Measurements from ENCODE around the gene ADAMTS17.

DNA sequence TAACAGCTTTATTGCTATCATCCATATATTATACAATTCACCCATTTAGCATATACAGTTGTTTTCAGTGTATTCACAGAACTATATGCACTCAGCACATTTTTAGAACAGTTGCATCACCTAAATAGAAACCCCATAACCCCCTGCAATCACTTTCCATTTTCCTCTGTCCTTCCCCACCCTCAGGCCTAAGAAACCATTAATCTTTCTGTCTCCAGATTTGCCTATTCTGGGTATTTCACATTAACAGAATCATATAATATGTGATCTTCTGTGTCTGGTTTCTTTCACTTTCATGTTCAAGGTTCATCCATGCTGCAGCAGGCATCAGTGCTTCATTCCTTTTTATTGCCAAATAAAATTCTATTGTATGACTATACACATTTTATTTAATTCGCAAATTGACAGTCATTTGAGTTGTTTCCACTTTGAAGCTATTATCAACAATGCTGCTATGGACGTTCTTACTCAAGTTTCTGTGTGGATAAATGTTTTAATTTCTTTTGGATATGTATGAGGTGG is 39.8 kb downstream of the ADAMTS17 start:
- TF ChIP-seq, protein P1, sequence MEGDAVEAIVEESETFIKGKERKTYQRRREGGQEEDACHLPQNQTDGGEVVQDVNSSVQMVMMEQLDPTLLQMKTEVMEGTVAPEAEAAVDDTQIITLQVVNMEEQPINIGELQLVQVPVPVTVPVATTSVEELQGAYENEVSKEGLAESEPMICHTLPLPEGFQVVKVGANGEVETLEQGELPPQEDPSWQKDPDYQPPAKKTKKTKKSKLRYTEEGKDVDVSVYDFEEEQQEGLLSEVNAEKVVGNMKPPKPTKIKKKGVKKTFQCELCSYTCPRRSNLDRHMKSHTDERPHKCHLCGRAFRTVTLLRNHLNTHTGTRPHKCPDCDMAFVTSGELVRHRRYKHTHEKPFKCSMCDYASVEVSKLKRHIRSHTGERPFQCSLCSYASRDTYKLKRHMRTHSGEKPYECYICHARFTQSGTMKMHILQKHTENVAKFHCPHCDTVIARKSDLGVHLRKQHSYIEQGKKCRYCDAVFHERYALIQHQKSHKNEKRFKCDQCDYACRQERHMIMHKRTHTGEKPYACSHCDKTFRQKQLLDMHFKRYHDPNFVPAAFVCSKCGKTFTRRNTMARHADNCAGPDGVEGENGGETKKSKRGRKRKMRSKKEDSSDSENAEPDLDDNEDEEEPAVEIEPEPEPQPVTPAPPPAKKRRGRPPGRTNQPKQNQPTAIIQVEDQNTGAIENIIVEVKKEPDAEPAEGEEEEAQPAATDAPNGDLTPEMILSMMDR (IDR thresholded peaks at IDR 0.05; ENCODE audit: low read depth, low read length, missing input control): no peak
- TF ChIP-seq, protein P2, sequence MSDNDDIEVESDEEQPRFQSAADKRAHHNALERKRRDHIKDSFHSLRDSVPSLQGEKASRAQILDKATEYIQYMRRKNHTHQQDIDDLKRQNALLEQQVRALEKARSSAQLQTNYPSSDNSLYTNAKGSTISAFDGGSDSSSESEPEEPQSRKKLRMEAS (IDR thresholded peaks at IDR 0.05): no peak
- TF ChIP-seq, protein P3, sequence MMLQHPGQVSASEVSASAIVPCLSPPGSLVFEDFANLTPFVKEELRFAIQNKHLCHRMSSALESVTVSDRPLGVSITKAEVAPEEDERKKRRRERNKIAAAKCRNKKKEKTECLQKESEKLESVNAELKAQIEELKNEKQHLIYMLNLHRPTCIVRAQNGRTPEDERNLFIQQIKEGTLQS (IDR thresholded peaks at IDR 0.05): no peak
- TF ChIP-seq JUND (IDR thresholded peaks at IDR 0.05): no peak
- TF ChIP-seq, protein P4, sequence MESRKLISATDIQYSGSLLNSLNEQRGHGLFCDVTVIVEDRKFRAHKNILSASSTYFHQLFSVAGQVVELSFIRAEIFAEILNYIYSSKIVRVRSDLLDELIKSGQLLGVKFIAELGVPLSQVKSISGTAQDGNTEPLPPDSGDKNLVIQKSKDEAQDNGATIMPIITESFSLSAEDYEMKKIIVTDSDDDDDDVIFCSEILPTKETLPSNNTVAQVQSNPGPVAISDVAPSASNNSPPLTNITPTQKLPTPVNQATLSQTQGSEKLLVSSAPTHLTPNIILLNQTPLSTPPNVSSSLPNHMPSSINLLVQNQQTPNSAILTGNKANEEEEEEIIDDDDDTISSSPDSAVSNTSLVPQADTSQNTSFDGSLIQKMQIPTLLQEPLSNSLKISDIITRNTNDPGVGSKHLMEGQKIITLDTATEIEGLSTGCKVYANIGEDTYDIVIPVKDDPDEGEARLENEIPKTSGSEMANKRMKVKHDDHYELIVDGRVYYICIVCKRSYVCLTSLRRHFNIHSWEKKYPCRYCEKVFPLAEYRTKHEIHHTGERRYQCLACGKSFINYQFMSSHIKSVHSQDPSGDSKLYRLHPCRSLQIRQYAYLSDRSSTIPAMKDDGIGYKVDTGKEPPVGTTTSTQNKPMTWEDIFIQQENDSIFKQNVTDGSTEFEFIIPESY (IDR thresholded peaks at IDR 0.05): no peak
- no peak for TF ChIP-seq GABPA (IDR thresholded peaks at IDR 0.05 in 1 of 2, conservative IDR thresholded peaks at IDR 0.05 in 1 of 2)
- TF ChIP-seq, protein P5, sequence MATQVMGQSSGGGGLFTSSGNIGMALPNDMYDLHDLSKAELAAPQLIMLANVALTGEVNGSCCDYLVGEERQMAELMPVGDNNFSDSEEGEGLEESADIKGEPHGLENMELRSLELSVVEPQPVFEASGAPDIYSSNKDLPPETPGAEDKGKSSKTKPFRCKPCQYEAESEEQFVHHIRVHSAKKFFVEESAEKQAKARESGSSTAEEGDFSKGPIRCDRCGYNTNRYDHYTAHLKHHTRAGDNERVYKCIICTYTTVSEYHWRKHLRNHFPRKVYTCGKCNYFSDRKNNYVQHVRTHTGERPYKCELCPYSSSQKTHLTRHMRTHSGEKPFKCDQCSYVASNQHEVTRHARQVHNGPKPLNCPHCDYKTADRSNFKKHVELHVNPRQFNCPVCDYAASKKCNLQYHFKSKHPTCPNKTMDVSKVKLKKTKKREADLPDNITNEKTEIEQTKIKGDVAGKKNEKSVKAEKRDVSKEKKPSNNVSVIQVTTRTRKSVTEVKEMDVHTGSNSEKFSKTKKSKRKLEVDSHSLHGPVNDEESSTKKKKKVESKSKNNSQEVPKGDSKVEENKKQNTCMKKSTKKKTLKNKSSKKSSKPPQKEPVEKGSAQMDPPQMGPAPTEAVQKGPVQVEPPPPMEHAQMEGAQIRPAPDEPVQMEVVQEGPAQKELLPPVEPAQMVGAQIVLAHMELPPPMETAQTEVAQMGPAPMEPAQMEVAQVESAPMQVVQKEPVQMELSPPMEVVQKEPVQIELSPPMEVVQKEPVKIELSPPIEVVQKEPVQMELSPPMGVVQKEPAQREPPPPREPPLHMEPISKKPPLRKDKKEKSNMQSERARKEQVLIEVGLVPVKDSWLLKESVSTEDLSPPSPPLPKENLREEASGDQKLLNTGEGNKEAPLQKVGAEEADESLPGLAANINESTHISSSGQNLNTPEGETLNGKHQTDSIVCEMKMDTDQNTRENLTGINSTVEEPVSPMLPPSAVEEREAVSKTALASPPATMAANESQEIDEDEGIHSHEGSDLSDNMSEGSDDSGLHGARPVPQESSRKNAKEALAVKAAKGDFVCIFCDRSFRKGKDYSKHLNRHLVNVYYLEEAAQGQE (IDR thresholded peaks at IDR 0.05): no peak
- TF ChIP-seq TAF1 (conservative IDR thresholded peaks at IDR 0.05): no peak
- no peak for TF ChIP-seq EGR1 (IDR thresholded peaks at IDR 0.05; ENCODE audit: low read depth in 2 of 2)
- no peak for TF ChIP-seq RAD21 (IDR thresholded peaks at IDR 0.05)
